SK-N-SH treated with all-trans-retinoic acid at 6 μM for 48 hours (cell line): ENCODE measurements around the gene PBX4.

Source experiments
- ATAC-seq: fragments of 200-7000 bp; cut with Tn5 transposase; 3 replicates; pipeline ENCODE4 v1.9.1; 2020; ENCODE audit warnings: mild to moderate bottlenecking, moderate library complexity
- CREB5 ChIP-seq: fragments of 250-450 bp; sonication (Bioruptor Pico); IDR thresholded peaks from 2 replicates; pipeline ENCODE4 v1.5.1; 2020; ENCODE audit warnings: low read depth, mild to moderate bottlenecking, moderate library complexity
- CSDC2 ChIP-seq: fragments of 250-450 bp; sonication (Bioruptor Pico); IDR thresholded peaks from 2 replicates; pipeline ENCODE4 v1.5.0; 2020; ENCODE audit warnings: mild to moderate bottlenecking, moderate library complexity
- ESRRG ChIP-seq: fragments of 250-450 bp; sonication (Bioruptor Pico); IDR thresholded peaks from 2 replicates; pipeline ENCODE4 v1.6.1; 2021; ENCODE audit warnings: mild to moderate bottlenecking
- GLIS3 ChIP-seq: fragments of 250-450 bp; sonication (Bioruptor Pico); IDR thresholded peaks from 2 replicates; pipeline ENCODE4 v1.5.0; 2020; ENCODE audit warnings: mild to moderate bottlenecking, moderate library complexity
- ISL1 ChIP-seq: fragments of 250-450 bp; sonication (Bioruptor Pico); IDR thresholded peaks from 2 replicates; pipeline ENCODE4 v2.1.2; 2022; ENCODE audit warnings: mild to moderate bottlenecking, moderate library complexity
- OSR1 ChIP-seq: fragments of 250-450 bp; sonication (Bioruptor Pico); IDR thresholded peaks from 2 replicates; pipeline ENCODE4 v1.8.0; 2022; ENCODE audit warnings: moderate library complexity, mild to moderate bottlenecking, inconsistent platforms
- PPARA ChIP-seq: fragments of 250-450 bp; sonication (Bioruptor Pico); IDR thresholded peaks from 2 replicates; pipeline ENCODE4 v1.5.0; 2020; ENCODE audit warnings: mild to moderate bottlenecking, borderline replicate concordance
- RARB ChIP-seq: fragments of 250-450 bp; sonication (Bioruptor Pico); IDR thresholded peaks from 2 replicates; pipeline ENCODE4 v1.8.0; 2021; ENCODE audit warnings: mild to moderate bottlenecking, moderate library complexity
- SNAI2 ChIP-seq: fragments of 250-450 bp; sonication (Bioruptor Pico); IDR thresholded peaks from 2 replicates; pipeline ENCODE4 v1.5.0; 2020; ENCODE audit warnings: mild to moderate bottlenecking, moderate library complexity
- TCF4 ChIP-seq: fragments of 250-450 bp; sonication (Bioruptor Pico); IDR thresholded peaks from 2 replicates; pipeline ENCODE4 v1.8.0; 2021; ENCODE audit warnings: mild to moderate bottlenecking, moderate library complexity, borderline replicate concordance
- TOX ChIP-seq: fragments of 250-450 bp; sonication (Bioruptor Pico); IDR thresholded peaks from 2 replicates; pipeline ENCODE4 v1.8.0; 2021; ENCODE audit warnings: mild to moderate bottlenecking, moderate library complexity, borderline replicate concordance
- ZC3H10 ChIP-seq: fragments of 250-450 bp; sonication (Bioruptor Pico); IDR thresholded peaks from 2 replicates; pipeline ENCODE4 v1.5.1; 2021; ENCODE audit warnings: mild to moderate bottlenecking, moderate library complexity
- ZFP3 ChIP-seq: fragments of 250-450 bp; sonication (Bioruptor Pico); IDR thresholded peaks from 2 replicates; pipeline ENCODE4 v1.5.0; 2020; ENCODE audit warnings: mild to moderate bottlenecking, moderate library complexity
- ZFP30 ChIP-seq: fragments of 450-650 bp; formaldehyde crosslinking; IDR thresholded peaks from 2 replicates; pipeline ENCODE4 v1.5.0; 2022; ENCODE audit warnings: mild to moderate bottlenecking, moderate library complexity
- ZNF565 ChIP-seq: fragments of 450-650 bp; formaldehyde crosslinking; conservative IDR thresholded peaks from 2 replicates; pipeline ENCODE4 v1.5.0; 2020; ENCODE audit warnings: low read depth, mild to moderate bottlenecking, moderate library complexity
- ZNF70 ChIP-seq: fragments of 450-650 bp; formaldehyde crosslinking; IDR thresholded peaks from 2 replicates; pipeline ENCODE4 v1.5.0; 2020; ENCODE audit warnings: mild to moderate bottlenecking, moderate library complexity
- ZNF8 ChIP-seq: fragments of 450-650 bp; formaldehyde crosslinking; IDR thresholded peaks from 2 replicates; pipeline ENCODE4 v1.5.0; 2020; ENCODE audit warnings: mild to moderate bottlenecking, moderate library complexity
- TF ChIP-seq, protein P1 (sequence below): fragments of 250-450 bp; sonication (Bioruptor Pico); IDR thresholded peaks from 2 replicates; pipeline ENCODE4 v1.5.1; 2021; ENCODE audit warnings: mild to moderate bottlenecking, moderate library complexity
- TF ChIP-seq, protein P2 (sequence below): fragments of 250-450 bp; sonication (Bioruptor Pico); IDR thresholded peaks from 2 replicates; pipeline ENCODE4 v1.5.0; 2020; ENCODE audit warnings: mild to moderate bottlenecking, moderate library complexity
- TF ChIP-seq, protein P3 (sequence below): fragments of 250-450 bp; sonication (Bioruptor Pico); IDR thresholded peaks from 2 replicates; pipeline ENCODE4 v1.8.0; 2020; ENCODE audit warnings: mild to moderate bottlenecking, moderate library complexity, borderline replicate concordance
- TF ChIP-seq, protein P4 (sequence below): fragments of 250-450 bp; sonication (Bioruptor Pico); IDR thresholded peaks from 2 replicates; pipeline ENCODE4 v1.8.0; 2021; ENCODE audit warnings: low read depth, mild to moderate bottlenecking, moderate library complexity, borderline replicate concordance

PBX4 gene

GRCh38 chr19:19662344-19662743, 43.9 kb upstream of the PBX4 start (continued):
- TF ChIP-seq, protein P1, sequence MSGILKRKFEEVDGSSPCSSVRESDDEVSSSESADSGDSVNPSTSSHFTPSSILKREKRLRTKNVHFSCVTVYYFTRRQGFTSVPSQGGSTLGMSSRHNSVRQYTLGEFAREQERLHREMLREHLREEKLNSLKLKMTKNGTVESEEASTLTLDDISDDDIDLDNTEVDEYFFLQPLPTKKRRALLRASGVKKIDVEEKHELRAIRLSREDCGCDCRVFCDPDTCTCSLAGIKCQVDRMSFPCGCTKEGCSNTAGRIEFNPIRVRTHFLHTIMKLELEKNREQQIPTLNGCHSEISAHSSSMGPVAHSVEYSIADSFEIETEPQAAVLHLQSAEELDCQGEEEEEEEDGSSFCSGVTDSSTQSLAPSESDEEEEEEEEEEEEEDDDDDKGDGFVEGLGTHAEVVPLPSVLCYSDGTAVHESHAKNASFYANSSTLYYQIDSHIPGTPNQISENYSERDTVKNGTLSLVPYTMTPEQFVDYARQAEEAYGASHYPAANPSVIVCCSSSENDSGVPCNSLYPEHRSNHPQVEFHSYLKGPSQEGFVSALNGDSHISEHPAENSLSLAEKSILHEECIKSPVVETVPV (CRISPR knock-in tag): no peak

- TF ChIP-seq CSDC2 (CRISPR knock-in tag): no peak
- no peak for TF ChIP-seq ZC3H10 (CRISPR knock-in tag)
- no peak for TF ChIP-seq GLIS3 (CRISPR knock-in tag)
- TF ChIP-seq, protein P2, sequence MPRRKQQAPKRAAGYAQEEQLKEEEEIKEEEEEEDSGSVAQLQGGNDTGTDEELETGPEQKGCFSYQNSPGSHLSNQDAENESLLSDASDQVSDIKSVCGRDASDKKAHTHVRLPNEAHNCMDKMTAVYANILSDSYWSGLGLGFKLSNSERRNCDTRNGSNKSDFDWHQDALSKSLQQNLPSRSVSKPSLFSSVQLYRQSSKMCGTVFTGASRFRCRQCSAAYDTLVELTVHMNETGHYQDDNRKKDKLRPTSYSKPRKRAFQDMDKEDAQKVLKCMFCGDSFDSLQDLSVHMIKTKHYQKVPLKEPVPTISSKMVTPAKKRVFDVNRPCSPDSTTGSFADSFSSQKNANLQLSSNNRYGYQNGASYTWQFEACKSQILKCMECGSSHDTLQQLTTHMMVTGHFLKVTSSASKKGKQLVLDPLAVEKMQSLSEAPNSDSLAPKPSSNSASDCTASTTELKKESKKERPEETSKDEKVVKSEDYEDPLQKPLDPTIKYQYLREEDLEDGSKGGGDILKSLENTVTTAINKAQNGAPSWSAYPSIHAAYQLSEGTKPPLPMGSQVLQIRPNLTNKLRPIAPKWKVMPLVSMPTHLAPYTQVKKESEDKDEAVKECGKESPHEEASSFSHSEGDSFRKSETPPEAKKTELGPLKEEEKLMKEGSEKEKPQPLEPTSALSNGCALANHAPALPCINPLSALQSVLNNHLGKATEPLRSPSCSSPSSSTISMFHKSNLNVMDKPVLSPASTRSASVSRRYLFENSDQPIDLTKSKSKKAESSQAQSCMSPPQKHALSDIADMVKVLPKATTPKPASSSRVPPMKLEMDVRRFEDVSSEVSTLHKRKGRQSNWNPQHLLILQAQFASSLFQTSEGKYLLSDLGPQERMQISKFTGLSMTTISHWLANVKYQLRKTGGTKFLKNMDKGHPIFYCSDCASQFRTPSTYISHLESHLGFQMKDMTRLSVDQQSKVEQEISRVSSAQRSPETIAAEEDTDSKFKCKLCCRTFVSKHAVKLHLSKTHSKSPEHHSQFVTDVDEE: no peak
- ATAC-seq: peak; percentile 3; the same call in 2 of the 3 replicates
Observed at GRCh38 chr19:19661675-19662251, 43.3 kb upstream of the PBX4 start.

DNA sequence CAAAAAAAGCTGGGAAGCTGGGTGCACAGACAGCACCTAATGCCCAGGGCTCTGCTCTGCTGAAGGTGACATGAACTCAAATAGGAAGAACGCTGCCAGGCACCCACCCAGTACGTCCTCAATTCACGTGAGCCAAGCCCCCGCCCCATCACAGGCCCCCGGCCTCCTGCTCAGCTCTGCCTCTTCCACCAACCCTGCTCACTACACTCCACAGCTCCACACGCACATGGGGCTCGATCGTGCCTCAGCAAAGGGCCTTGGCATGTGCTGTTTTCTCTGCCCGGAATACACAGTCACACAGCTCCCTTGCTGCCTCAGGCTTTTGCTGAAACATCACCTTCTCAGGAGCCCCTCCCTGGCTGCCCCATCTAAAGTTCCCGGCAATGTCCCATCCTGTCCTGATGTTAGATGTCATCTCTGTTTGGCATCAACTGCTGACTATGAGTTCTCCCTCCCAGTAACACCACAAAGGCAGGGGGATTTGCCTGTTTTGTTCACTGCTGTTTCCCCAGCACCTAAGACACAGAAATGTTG, 42.7 kb upstream of the PBX4 start:
- ATAC-seq: no peak
- no peak for TF ChIP-seq ZNF70 (CRISPR knock-in tag)
- TF ChIP-seq CREB5 (CRISPR knock-in tag): no peak
- TF ChIP-seq, protein P1 (CRISPR knock-in tag): no peak
- TF ChIP-seq TOX (CRISPR knock-in tag): no peak
- TF ChIP-seq ZFP30 (CRISPR knock-in tag): no peak
- TF ChIP-seq ESRRG: no peak
- TF ChIP-seq, protein P3, sequence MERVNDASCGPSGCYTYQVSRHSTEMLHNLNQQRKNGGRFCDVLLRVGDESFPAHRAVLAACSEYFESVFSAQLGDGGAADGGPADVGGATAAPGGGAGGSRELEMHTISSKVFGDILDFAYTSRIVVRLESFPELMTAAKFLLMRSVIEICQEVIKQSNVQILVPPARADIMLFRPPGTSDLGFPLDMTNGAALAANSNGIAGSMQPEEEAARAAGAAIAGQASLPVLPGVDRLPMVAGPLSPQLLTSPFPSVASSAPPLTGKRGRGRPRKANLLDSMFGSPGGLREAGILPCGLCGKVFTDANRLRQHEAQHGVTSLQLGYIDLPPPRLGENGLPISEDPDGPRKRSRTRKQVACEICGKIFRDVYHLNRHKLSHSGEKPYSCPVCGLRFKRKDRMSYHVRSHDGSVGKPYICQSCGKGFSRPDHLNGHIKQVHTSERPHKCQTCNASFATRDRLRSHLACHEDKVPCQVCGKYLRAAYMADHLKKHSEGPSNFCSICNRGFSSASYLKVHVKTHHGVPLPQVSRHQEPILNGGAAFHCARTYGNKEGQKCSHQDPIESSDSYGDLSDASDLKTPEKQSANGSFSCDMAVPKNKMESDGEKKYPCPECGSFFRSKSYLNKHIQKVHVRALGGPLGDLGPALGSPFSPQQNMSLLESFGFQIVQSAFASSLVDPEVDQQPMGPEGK (CRISPR knock-in tag): no peak
- TF ChIP-seq RARB (CRISPR knock-in tag): no peak
- no peak for TF ChIP-seq TCF4
- no peak for TF ChIP-seq ZNF8 (CRISPR knock-in tag)
- TF ChIP-seq SNAI2: no peak
- TF ChIP-seq CSDC2 (CRISPR knock-in tag): no peak
- TF ChIP-seq, protein P4, sequence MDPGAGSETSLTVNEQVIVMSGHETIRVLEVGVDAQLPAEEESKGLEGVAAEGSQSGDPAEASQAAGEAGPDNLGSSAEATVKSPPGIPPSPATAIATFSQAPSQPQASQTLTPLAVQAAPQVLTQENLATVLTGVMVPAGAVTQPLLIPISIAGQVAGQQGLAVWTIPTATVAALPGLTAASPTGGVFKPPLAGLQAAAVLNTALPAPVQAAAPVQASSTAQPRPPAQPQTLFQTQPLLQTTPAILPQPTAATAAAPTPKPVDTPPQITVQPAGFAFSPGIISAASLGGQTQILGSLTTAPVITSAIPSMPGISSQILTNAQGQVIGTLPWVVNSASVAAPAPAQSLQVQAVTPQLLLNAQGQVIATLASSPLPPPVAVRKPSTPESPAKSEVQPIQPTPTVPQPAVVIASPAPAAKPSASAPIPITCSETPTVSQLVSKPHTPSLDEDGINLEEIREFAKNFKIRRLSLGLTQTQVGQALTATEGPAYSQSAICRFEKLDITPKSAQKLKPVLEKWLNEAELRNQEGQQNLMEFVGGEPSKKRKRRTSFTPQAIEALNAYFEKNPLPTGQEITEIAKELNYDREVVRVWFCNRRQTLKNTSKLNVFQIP (CRISPR knock-in tag): no peak
- no peak for TF ChIP-seq ZNF565 (CRISPR knock-in tag)
- no peak for TF ChIP-seq OSR1
- no peak for TF ChIP-seq ZFP3
- no peak for TF ChIP-seq PPARA (CRISPR knock-in tag)
- no peak for TF ChIP-seq ISL1 (CRISPR knock-in tag)
